ENCODE data around the gene CEACAM1.
"Not testable (repeated sequence)": the region's sequence is repeated elsewhere in the genome, so short reads cannot be mapped to it uniquely, and the experiment has no call there.

The CEACAM1 gene

DNA sequence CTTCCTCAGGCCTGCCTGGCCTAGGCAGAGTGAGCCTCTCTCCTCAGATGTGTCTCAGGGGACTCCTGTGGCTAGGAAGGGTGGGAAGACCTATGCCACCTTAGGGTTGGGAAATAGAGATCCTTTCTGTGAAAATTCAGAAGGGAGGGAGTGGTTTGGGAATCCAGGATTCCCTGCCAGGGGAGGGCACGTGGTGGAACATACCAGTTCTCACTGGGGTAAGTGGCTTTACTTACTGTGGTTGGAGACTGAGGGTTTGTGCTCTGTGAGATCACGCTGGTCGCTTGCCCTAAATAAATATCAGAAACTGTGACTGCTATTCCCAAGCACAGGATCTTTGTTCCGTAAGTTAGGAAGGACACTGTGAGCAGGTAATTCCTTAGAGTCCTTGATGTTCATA lies 16.9 kb downstream of the CEACAM1 start:
- DNase-seq (ENCODE audit: low spot score), result no peak

DNA sequence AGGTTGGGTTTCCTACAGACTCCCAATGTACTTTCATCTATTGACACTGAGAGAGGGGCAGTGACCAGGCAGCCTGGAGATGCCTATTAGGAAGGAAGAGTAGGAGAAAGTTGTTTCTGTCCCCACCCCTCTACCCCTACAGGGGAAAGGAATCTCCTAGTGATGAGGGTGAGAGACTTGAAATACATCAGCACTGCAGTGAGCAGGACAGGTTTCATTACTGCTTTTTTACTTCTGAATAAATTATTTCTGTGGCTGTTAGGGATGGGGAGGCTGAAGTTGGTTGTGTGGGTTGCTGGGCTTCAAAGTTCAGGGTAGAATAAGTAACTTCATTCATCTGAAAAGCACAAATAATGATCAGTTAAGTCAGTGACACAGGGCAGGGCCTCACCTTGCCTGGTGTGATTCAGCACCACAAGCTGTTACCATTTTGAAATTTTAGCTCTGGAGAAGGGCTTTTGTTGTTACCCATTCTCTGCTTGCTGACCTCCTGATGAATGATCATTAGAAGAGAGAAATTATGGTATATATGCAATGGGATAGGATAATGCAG lies 19.3 kb downstream of the CEACAM1 start:
- no peak for DNase-seq (ENCODE audit: low spot score)

DNA sequence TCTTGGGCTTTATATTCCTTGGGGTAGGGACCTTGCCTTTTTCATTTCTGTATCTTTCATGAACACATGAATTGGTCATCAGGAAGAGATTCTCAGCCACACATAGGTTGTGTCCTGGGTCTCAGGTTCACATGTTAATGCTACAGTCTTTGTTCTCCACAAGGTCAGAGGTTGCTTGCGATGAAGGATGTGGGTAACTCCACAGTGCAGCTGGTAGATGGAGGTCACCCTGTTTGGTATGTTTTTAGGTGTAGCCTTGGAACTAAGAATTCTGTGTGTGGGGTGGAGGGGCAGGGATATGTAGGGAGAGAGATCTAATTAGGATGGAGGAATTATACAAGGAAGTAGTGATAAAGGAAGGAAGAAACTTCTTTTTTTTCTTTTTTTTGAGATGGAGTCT lies 23.2 kb downstream of the CEACAM1 start:
- DNase-seq (ENCODE audit: low spot score), result no peak

DNA sequence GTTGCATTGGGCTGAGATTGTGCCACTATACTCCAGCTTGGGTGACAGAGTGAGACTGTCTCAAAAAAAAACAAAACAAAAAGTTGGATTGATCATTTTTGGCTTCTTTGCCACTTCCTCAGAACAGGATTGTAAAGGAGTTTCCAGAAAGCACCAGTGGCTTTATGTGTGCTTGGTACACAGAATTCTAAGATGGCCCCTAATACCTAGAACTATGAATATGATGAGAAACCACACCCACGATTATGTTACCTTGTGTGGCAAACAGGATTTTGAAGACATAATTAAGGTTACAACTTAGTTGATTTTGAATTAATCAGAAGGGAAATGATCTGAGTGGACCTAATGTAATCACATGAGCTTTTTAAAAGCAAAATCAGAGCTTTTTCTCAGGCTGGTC lies 26.5 kb downstream of the CEACAM1 start:
- no peak for DNase-seq (ENCODE audit: low spot score)

DNA sequence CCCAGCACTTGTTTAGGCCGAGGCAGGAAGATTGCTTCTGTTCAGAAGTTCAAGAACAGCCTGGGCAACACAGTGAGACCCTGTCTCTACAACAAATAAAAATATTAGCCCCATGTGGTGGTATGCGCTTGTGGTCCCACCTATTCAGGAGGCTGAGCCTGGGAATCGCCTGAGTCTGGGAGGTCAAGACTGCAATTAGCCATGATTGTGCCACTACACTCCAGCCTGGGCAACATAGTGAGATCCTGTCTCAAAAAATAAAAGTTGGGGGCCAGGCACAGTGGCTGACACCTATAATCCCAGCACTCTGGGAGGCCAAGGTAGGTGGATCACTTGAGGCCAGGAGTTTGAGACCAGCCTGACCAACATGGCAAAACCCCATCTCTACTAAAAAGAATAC lies 27.0 kb downstream of the CEACAM1 start:
- not testable (repeated sequence) for DNase-seq (ENCODE audit: low spot score)

DNA sequence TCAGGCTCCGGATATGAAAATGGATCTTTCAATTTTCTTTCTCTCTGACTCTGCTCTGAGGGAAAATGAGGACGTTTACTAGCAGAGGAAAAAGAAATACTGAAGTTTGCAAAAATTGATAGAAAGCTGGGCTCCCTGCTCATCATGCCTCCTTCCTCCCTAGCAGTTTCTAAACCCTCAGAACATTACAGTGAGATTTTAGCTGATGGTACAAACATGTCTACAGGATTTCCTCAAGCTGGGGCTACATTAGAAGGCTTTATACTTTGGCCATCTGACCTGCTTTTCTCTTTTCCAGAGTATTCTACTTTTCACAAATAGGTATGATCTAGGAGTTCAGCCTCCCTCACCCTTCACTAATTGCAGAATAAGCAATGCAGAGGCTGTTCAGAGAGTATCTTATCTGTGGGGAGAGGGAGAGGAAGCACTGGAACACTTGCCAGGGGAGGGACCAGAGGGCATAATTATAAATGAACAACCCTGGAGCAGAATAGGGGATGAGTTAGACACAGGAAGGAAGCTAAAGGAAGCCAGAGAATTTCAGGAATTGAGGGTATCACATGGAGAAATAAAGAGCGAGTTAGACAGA lies 30.0 kb downstream of the CEACAM1 start:
- no peak for DNase-seq (ENCODE audit: low spot score)

DNA sequence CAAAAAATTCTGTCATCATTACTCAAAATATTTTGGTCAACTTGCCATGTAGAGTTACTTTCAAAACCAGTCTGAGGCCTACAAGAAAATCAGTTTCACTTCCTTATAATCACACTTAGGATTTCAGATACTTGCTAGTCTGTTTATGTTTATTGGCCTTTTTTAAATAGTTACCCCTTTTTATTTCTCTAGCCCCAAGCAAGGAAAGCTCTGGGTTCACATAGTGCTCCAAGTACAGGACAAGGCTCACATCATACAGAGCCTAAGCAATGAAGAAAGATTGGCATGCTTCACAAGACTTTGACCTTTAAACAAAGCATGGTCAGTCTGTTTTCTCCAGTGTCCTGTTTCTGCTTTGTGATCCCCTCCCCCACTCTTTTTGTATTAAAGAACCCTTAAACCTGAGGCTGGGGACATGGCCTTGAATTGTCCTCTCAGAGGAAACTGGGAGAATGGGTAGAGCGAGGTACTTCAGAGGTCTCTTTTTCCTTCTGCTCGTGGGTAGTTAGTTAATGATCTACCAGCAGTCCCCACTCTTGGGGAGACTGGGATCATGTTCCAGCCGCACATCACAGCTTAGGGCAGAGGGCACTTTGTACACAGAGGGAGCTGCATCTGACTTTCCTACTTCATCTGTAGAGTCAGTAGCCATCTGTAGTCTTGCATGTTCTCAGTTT lies 30.7 kb downstream of the CEACAM1 start:
- no peak for DNase-seq (ENCODE audit: low spot score)

DNA sequence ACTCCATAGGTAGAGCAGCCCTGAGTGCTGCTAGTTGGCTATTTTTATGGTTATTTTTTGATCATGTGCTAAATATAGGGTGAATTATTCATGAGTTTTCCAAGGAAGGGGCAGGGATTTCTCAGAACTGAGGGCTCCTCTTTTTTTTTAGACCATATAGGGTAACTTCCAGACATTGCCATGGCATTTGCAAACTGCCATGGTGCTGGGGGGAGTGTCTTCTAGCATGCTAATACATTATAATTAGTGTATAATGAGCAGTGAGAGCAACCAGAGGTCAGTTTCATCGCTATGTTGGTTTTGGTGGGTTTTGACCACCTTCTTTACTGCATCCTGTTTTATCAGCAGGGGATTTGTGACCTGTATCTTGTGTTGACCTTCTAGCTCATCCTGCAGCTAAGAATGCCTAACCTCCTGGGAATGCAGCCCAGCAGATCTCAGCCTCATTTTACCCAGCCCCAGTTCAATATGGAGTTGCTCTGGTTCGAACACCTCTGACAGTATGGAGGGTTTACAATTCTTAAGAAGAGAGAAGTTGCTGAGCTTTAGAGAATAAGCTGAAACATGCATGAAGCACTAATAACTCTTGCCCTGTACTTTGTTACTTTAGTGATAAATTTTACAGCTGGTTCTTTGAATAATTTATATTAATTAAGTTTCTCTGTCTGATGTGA lies 31.7 kb downstream of the CEACAM1 start:
- no peak for DNase-seq (ENCODE audit: low spot score)

DNA sequence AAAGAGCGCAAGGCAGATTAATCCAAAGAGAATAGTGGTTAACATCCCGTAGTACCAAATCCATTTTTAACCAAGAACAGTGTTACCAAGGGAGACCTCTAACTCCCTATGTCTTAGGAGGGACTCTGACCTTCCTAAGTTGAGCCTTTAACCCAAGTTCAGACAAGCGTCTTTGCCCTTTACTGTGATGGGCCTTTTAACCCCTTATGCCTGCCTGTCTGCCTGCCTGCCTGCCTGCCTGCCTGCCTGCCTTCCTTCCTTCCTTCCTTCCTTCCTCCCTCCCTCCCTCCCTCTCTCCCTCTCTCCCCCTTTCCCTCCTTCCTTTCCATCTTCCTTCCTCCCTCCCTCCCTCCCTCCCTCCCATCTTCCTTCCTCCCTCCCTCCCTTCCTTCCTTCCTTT lies 32.6 kb downstream of the CEACAM1 start:
- no peak for DNase-seq (ENCODE audit: low spot score)

DNA sequence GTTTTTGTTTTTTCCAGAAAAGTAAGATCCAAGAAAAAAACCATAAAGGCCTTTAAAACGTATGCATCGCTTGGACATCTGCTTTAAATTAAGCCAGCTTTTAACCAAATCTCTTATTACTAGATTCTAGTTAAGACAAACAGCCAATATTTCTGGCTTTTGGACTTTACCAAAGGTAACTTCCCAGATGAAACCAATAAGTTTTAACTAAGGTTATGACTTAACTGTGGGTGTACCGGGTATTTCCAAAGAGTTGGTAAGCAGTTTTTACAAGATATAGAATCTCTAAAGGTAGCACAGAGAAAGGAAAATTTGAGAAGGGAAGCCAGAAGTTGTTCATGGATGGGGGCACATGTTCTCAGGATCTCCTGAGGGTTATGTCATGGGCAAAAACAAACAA lies 34.0 kb downstream of the CEACAM1 start:
- DNase-seq (ENCODE audit: low spot score), result no peak

DNA sequence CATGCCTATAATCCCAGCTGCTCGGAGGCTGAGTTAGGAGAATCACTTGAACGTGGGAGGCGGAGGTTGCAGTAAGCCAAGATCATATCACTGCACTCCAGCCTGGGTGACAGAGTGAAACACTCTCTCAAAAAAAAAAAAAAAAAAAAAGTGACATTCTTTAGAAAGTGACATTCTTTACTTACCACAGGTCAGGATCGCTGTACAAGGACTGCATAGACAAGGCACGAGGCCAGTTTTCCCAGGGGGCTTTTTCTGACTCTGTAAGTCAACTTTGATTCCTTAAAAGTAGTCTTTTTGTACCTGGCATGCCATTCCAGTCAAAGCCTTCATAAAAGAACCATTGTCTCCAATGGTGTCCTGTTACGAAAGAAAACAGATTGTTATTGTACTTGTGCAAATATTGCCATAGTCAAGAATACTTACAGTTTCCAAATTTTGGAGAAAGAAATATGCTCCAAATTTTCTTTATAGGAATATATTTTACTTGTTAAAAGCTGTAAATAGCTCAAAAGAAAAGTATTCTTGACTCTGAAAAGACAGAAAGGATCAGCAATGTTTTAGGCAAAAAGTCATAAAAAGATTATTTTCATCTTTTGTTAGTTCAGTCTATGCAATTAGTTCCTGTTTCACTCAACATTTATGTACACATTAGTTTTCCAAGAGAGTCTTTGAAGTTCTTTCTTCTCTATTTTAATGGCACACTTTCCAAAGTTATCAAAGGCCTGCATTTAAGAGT lies 39.3 kb downstream of the CEACAM1 start:
- no peak for DNase-seq (ENCODE audit: low spot score)

DNA sequence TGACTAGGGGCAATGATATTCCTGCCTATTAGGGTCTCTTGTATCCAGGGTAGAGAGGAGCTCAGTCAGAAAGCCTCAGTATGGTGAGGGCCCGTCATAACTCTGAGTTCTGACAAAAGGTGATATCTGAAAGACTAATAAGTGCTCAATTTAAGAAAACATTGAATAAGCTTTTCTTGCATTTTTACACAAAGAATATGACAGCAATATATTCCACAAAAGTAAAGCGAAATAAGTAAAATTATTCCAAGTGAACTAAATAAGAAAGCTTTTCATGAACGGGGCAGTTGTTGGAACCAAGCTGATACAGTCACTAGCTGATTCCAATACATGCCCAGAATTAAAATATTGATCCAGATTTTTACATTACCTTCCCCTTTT lies 40.5 kb downstream of the CEACAM1 start:
- no peak for DNase-seq (ENCODE audit: low spot score)

DNA sequence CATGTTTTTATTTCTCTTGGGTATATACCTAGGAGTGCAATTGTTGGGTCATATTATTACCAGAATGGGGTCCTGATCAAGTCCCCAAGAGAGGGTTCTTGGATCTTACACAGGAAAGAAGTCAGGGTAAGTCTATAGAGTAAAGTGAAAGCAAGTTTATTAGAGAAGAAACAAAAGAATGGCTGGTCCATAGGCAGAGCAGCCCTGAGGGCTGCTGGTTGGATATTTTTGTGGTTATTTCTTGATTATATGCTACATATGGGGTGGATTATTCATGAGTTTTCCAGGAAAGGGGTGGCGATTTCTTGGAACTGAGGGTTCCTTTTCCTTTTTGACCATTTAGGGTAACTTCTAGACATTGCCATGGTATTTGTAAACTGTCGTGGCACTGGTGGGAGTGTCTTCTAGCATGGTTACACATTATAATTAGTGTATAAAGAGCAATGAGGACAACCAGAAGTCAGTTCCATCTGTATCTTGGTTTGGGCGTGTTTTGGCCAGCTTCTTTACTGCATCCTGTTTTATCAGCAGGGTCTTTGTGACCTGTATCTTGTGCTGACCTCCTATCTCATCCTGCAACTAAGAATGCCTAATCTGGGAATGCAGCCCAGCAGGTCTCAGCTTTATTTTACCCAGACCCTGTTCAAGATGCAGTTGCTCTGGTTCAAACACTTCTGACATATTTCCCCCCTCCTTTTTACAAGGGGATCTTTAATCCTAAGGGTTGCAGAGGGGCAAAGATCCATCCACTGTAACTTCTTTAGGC lies 41.1 kb downstream of the CEACAM1 start:
- DNase-seq (ENCODE audit: low spot score), result no peak

DNA sequence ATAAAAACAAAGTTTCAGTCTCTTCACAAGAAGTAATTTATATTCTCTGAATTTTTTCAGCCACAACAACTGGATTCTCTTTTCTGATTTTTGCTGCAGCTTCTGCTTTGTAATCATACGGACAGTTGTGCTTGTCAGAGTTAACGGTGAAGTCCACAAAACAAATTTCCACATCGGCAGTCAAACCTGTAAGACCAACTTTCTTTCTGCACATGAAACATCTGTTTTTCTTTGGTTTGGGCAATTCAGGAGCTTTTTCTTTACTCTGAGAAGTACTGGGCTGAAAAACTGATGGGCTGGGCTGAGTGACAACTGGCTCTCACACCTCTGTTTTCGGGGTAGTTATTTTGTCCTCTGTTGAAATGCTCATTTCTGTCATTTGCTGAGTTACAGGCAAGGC lies 43.2 kb downstream of the CEACAM1 start:
- DNase-seq (ENCODE audit: low spot score), result not testable (repeated sequence)

DNA sequence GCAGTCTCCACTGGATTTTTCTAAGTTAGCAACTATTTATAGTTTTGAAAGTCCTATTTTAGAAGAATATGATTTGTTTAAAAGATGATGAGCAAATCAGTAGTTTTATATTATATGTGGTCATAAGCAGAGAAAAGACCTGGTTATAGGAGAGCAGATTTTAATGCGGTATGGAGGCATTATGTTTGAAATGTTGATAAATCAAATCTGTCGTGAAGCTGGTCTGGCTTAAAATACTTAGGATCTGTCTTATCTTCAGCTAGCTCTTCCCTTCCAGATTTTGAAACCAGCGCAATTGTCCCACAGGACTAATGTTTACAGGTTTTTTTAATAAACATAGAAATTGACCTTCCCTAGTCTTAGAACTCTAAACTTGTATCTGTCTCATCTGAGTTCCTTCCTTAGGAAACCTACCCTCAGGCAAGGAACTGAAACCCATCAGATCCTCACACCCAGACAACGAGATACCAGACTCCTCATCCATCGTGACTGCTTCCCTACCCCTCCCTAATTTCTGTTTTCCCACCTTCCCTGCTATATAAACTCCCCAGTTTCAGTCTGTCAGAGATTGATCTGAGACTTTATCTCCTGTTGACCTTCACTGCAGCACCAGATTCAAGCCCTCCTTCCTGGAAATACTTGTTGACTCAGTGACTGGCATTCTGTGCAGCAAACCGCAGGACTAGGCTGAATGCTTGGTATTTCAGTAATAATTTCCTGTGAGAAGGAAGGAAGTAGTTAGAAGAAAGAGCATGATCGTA lies 47.8 kb downstream of the CEACAM1 start:
- DNase-seq (ENCODE audit: low spot score), result no peak

DNA sequence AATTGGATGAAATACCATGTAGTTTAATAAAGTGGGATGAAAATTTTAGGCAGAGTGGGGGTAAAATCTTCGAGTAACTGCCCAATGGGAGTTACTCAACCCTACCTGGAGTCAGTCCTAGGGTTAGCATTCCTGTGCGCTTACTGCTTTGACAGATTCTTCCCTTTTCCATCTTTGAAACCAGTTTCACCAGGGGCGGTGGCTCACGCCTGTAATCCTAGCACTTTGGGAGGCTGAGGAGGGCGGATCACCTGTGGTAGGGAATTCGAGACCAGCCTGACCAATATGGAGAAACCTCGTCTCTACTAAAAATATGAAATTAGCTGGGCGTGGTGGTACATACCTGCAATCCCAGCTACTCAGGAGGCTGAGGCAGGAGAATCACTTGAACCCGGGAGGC lies 48.5 kb downstream of the CEACAM1 start:
- no peak for DNase-seq (ENCODE audit: low spot score)

DNA sequence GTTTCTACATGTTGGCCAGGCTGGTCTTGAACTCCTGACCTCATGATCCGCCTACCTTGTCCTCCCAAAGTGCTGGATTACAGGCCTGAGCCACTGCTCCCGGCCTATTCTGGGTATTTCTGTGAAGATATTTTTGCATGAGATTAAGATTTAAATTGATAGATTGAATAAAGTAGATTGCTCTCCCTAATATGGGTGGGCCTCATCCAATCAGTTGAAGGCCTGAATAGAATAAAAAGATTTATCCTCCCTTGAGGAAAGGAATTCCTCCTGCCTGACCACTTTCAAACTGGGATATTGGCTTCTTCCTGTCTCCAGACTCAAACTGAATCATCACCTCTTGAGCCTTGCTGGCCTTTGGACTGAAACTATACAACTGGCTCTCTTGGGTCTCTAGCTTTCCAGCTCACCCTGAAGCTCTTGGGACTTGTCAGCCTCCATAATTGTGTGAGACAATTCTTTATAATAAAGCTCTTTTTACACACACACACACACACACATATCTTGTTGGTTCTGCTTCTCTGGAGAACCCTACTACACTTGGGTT lies 49.4 kb downstream of the CEACAM1 start:
- DNase-seq (ENCODE audit: low spot score), result no peak

DNA sequence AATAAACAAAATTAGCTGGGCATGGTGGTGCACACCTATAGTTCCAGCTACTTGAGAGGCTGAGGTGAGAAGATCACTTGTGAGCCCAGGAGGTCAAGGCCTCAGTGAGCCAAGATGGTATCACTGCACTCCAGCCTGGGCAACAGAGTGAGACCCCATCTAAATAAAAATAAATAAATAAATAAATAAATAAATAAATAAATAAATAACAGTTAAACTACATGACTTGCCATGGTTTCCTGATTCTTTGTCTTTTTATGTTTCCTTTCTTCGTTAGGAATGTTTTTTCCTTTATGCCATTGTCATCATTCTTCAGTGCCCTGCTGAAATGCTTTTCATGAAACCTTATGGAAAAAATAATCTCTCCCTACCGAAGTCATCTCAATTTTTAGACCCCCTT lies 50.3 kb downstream of the CEACAM1 start:
- no peak for DNase-seq (ENCODE audit: low spot score)

DNA sequence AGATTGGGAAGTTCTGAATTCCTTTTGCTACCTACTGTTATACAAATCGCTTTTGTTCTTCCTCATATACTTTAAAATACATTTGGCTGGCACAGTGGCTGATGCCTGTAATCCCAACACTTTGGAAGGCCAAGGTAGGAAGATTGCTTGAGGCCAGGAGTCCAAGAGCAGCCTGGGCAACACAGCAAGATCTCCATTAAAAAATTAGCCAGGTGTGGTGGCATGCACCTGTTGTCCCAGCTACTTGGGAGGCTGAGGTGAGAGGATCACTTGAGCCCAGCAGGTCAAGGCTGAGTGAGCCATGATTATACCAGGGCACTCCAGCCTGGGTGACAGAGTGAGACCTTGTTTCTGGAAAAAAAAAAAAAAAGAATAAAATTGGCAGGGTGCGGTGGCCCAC lies 51.2 kb downstream of the CEACAM1 start:
- DNase-seq (ENCODE audit: low spot score), result no peak

DNA sequence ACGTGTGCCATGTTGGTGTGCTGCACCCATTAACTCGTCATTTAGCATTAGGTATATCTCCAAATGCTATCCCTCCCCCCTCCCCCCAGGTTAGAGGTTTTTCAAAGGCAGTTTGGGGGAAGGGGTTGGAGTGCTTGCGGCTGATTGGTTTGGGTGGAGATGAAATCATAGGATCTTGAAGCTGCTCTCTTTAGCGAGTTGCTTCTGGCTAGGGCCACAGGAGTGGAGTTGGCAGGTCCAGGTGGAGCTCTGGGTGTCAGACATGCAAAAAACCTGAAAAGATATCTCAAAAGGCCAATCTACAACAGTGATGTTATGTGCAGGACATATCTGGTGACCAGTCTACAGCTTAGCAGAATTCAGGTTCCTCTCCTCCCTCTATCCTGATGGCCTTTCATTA lies 52.9 kb downstream of the CEACAM1 start:
- no peak for DNase-seq (ENCODE audit: low spot score)

DNA sequence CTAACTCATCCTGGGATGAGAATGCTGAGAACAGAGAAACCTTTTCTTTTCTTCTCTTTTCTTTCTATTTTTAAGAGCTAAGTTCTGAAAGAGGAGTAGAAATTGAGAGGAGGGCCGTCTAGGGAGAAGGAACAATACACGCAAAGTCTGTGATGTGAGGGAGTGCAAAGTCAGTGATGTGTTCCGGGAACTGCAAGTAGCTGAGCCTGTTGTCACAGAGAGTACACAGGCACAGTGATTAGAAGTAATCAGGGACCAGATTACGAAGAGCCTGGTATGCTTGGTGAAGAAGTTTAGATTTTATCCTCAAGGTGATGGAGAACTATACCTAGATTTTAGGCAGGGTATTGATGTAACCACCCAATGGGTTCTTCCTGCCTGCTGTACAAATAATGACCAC lies 53.5 kb downstream of the CEACAM1 start:
- no peak for DNase-seq (ENCODE audit: low spot score)

Data from putamen (tissue), 1 donor.